GM18870 (cell line): Measurements from ENCODE around the gene XKRX.

ENCODE experiments used
- ATAC-seq: cut with Tn5 transposase; IDR thresholded peaks from one replicate; pipeline ENCODE4 v1.9.1; 2021; ENCODE audit warnings: moderate library complexity; ENCODE audit not compliant: unreplicated experiment

XKRX gene

GRCh38 chrX:100895365-100896075, 33.2 kb downstream of the XKRX start:
- no peak for ATAC-seq

- ATAC-seq = no peak
These were observed 45.1 kb downstream of the XKRX start for GRCh38 chrX:100883654-100884053.

DNA sequence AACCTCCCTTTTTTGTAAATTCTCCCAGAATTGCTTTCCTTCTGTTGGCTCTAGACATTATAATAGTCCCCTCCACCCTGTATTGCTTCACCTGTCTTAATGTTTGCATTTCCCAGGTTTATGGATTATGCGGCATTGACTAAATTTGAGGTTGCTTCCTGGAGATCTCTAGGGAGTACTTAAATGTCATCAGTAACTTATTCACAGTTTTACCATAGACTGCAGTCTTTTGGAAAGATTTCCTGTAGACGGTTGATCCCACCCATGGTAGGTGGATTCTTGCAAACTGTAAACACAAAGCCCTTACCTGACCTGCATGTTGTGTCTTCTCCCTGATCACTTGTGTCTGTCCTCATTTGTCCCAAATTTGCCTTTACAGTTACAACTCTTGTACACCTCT, 48.3 kb downstream of the XKRX start:
- no peak for ATAC-seq

DNA sequence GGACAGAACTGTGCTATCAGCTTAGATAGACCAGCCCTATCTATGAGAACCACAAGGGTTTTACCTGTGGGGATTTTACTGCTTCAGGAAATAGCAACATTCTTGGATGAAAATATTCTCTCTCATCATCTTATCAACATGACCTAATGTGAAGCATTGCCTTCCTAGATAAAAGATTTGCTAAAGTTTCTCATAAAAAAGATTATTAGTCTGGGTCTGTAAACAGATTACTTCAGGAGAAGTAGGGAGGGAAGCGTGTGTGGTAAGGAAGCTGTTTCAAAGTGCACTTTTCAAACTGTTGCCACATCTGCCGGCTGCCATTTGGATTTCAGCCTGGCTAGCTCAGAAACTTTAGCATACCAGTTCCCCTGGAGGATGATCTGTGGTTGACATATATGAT, 54.4 kb downstream of the XKRX start, which contains the start of gene NOX1:
TSS of gene NOX1 (minus strand) at position 35 of the 400 bp plus-strand sequence. CDS start 220 bp downstream, outside the sequence.
- ATAC-seq = no peak

GRCh38 chrX:100871594-100872560, 56.8 kb downstream of the XKRX start:
- ATAC-seq = no peak

DNA sequence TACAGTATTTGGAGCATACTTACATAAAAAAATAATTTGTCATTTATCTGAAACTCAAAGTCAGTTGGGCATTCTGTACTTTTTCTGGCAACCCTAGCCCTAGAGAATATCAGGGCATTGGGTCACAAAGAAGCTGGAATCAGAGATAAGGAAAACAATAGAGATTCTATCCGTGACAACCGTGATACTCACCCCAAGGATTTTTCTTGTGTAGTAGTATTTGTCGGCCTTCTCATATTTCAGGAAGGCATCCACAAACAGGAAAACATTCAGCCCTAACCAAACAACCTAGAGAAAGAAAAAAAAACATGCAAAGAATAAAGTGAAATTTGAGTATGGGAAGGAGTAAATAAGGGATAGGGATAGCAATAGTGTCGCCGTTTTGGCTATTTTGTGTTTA, 58.2 kb downstream of the XKRX start:
- ATAC-seq = no peak

DNA sequence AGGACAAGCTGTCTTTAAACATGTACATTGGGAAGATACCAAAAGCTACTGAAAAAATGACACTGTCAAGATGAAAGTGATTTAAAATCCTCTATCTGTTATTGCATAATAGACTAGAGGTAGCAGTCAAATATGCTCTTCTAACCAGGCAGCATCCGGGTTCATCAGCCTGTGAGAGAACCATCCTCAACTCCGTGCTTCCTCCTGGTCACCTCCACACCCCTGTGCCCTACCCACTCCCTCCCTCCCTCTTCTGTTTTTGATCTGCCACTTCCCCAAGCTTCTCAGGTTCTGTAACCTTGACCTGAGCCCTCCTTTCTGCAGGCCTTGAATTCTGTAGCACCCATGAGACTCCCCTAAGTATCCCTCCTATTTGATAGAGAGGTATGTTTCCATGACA, 60.4 kb downstream of the XKRX start:
- ATAC-seq = no peak

DNA sequence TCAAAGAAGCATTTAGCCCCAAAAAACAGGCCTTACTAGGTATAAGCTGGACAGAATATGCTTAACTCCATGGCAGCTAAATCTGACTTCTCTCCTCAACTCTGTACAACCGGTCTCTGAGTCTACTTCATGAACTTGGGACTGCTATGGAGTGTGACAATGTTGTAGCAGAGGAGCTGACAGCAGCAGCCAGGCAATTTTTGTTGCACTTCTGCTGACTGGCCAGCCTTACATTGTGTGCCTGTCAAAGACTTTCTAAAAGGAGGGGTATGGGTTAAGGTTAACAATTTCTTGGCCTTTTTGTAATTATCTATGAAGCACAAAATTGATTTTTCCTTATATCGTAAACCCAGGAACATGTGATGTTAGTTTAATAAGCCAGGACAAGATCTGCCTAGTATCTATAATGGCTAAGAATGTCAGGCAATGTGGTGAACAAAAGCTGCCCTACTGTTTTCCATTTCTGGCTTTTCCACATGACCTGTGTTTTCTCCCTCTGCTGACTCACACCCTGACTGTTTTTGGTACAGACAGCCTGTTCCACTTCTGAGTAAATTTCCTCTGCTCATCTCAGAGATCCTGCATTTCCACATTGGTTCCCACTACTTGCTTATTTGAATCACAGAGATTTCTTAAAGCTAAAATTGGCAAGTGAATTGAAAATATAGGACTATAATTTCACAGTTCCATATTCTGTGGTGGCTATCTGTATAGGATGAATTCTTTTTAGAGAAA, 63.9 kb downstream of the XKRX start:
- no peak for ATAC-seq
